GM18505 (cell line): ENCODE results near the gene TNNI3K.

Experiments
- ATAC-seq: cut with Tn5 transposase; IDR thresholded peaks from one replicate; pipeline ENCODE4 v1.9.1; 2021; ENCODE audit not compliant: unreplicated experiment
- POLR2A ChIP-seq: IDR thresholded peaks from 4 replicates; pipeline ENCODE4 v1.6.1; 2011; ENCODE audit warnings: borderline replicate concordance; ENCODE audit not compliant: insufficient read depth, insufficient read length; ENCODE audit errors: extremely low read depth

TNNI3K gene

GRCh38 chr1:74496669-74497068 is 261.5 kb downstream of the TNNI3K start:
- no peak for TF ChIP-seq POLR2A
- ATAC-seq, result no peak

DNA sequence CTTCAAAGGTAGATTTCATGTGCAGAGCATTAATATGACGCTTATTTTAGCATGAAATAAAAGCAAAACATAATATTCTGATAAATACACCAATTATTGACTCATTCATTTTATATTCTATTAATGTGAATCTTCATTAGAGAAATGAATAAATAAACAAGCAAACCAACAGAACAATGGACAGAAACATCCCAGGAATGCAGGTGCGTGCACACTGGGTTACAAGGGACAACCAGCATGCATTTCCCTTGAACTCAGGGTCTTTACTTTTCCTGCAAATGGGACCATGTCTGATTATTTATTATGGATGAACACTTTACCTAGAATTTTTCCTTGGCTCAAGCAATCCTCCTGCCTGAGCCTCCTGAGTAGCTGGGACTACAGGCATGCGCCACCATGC is 263.7 kb downstream of the TNNI3K start:
- TF ChIP-seq POLR2A, result no peak
- no peak for ATAC-seq

GRCh38 chr1:74502432-74502831 is 267.2 kb downstream of the TNNI3K start:
- no peak for TF ChIP-seq POLR2A
- ATAC-seq, result no peak

DNA sequence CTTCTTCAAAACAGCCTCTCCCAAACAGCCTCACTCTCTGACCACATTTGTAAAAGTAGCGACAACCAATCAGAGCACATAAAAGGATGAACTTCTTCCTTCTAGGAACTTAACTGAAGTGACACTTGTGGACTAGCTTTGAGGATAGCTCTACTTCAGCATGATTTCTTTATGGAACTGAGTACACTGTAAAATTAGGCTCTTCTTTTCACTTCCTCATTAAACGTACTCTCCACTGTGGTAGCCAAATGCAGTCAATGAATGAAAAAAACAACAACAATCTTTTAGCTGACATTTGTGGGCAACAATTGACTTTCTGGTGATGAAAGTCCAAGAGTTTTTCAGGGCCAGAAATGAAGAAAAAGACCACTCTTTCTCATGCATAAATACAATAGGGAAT is 267.7 kb downstream of the TNNI3K start:
- ATAC-seq, result no peak
- no peak for TF ChIP-seq POLR2A

- no peak for TF ChIP-seq POLR2A
- peak; percentile 89 for ATAC-seq
Measured at GRCh38 chr1:74504125-74504932, 269.1 kb downstream of the TNNI3K start.

DNA sequence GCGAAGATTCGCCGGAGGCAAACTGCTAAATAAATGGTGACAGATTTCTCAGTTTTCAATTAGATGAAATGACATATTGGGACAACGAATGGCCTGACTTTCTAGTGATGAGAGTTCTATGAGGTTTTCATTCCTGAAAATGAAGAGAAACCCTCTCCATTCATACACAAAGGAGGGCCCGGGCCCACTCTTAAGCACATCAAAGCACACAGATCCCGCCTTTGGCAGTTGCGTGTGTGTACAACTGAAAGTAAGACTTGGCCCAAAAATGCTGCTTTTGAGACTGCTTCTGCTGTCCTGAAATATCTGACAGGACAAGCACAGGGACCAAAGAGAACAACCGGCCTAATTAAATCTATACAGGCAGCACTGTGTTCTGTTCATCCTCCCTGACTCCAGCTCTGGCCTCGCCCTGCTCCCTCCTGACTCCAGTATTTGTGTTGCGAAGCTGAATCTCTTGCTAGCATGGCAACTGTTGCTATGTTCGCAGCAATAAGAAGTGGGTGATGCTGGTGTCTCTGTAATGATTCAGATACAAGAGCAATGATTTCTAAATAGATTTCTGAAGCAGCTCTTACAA is 269.8 kb downstream of the TNNI3K start:
- no peak for TF ChIP-seq POLR2A
- no peak for ATAC-seq

- no peak for TF ChIP-seq POLR2A
Measured at GRCh38 chr1:74505928-74506710, 270.9 kb downstream of the TNNI3K start.

GRCh38 chr1:74508449-74508848 is 273.3 kb downstream of the TNNI3K start:
- ATAC-seq, result no peak
- TF ChIP-seq POLR2A, result no peak

More at GRCh38 chr1:74505928-74506710, 270.9 kb downstream of the TNNI3K start:
- ATAC-seq, result no peak

GRCh38 chr1:74512170-74512915 is 277.2 kb downstream of the TNNI3K start, which contains the start of gene LRRC53:
LRRC53 (minus strand) TSS chr1:74512611; CDS start chr1:74483349, 29,262 bp downstream.
- no peak for TF ChIP-seq POLR2A
- no peak for ATAC-seq

- no peak for TF ChIP-seq POLR2A
- ATAC-seq, result no peak
Measured at GRCh38 chr1:74513411-74514300, 278.5 kb downstream of the TNNI3K start.

GRCh38 chr1:74517599-74518051 is 282.4 kb downstream of the TNNI3K start:
- peak; percentile 83 for ATAC-seq
- TF ChIP-seq POLR2A, result no peak

DNA sequence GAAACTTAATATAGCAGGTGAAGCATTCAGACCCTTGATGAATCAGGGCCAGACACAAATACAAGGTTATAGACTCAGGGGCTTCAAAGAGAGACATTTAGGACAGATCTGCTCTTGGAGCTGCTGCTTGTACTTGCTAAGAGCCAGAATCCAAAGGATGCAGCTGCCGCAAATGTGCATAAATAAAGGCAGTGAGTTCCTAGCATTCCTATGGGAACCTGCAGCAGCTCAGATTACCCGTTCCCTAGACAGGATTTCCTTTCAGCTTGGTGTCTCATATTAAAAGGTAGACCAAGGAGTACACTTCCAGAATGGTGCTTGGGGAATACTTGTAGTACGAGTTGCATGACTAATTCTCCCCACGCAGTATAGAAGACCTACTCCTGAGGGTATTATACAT is 287.0 kb downstream of the TNNI3K start:
- TF ChIP-seq POLR2A, result no peak
- no peak for ATAC-seq
